Panc1 (cell line): Measurements from ENCODE around the gene ARHGEF39.
"Not testable (repeated sequence)": the region's sequence is repeated elsewhere in the genome, so short reads cannot be mapped to it uniquely, and the experiment has no call there.

Experiments used
- POLR2AphosphoS5 ChIP-seq: IDR thresholded peaks from 2 replicates; pipeline ENCODE4 v1.6.1; 2012; ENCODE audit warnings: mild to moderate bottlenecking, low read depth, low read length, moderate library complexity
- TF ChIP-seq, protein P1 (sequence below): fragments of 450-650 bp; IDR thresholded peaks from 2 replicates; pipeline ENCODE4 v1.5.1; 2017; ENCODE audit warnings: mild to moderate bottlenecking
- TF ChIP-seq, protein P2 (sequence below), 2 experiments: IDR thresholded peaks; 2 replicates each; pipeline ENCODE4 v1.6.1; 2011 to 2012; ENCODE audit warnings: low read depth in 2 of 2, control low read depth in 1 of 2, low read length in 1 of 2, mild to moderate bottlenecking in 1 of 2, moderate library complexity in 1 of 2; ENCODE audit not compliant: insufficient read depth in 1 of 2

GRCh38 chr9:35641478-35641877 lies 23.5 kb downstream of the ARHGEF39 start:
- TF ChIP-seq POLR2AphosphoS5 = not testable (repeated sequence)
- TF ChIP-seq, protein P1, sequence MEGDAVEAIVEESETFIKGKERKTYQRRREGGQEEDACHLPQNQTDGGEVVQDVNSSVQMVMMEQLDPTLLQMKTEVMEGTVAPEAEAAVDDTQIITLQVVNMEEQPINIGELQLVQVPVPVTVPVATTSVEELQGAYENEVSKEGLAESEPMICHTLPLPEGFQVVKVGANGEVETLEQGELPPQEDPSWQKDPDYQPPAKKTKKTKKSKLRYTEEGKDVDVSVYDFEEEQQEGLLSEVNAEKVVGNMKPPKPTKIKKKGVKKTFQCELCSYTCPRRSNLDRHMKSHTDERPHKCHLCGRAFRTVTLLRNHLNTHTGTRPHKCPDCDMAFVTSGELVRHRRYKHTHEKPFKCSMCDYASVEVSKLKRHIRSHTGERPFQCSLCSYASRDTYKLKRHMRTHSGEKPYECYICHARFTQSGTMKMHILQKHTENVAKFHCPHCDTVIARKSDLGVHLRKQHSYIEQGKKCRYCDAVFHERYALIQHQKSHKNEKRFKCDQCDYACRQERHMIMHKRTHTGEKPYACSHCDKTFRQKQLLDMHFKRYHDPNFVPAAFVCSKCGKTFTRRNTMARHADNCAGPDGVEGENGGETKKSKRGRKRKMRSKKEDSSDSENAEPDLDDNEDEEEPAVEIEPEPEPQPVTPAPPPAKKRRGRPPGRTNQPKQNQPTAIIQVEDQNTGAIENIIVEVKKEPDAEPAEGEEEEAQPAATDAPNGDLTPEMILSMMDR = not testable (repeated sequence)
- TF ChIP-seq, protein P2, sequence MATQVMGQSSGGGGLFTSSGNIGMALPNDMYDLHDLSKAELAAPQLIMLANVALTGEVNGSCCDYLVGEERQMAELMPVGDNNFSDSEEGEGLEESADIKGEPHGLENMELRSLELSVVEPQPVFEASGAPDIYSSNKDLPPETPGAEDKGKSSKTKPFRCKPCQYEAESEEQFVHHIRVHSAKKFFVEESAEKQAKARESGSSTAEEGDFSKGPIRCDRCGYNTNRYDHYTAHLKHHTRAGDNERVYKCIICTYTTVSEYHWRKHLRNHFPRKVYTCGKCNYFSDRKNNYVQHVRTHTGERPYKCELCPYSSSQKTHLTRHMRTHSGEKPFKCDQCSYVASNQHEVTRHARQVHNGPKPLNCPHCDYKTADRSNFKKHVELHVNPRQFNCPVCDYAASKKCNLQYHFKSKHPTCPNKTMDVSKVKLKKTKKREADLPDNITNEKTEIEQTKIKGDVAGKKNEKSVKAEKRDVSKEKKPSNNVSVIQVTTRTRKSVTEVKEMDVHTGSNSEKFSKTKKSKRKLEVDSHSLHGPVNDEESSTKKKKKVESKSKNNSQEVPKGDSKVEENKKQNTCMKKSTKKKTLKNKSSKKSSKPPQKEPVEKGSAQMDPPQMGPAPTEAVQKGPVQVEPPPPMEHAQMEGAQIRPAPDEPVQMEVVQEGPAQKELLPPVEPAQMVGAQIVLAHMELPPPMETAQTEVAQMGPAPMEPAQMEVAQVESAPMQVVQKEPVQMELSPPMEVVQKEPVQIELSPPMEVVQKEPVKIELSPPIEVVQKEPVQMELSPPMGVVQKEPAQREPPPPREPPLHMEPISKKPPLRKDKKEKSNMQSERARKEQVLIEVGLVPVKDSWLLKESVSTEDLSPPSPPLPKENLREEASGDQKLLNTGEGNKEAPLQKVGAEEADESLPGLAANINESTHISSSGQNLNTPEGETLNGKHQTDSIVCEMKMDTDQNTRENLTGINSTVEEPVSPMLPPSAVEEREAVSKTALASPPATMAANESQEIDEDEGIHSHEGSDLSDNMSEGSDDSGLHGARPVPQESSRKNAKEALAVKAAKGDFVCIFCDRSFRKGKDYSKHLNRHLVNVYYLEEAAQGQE (IDR thresholded peaks at IDR 0.05; ENCODE audit: insufficient read depth in 1 of 2, low read depth in 2 of 2, low read length in 1 of 2) = not testable (repeated sequence)
